Measurements from ENCODE around the gene C1QTNF9. TPM values are rescaled to one million over a fixed set of nuclear protein-coding genes. Genes with fewer than 3 reads are reported as not detected.

Gene C1QTNF9
- total and polyA plus RNA-seq, 2 of the 8 experiments (the other 6 are each of a cell fraction or from before 2014, with no cell fraction given) = not detected

GRCh38 chr13:24339937-24340607 lies 30.7 kb downstream of the C1QTNF9 start:
- no peak for DNase-seq (ENCODE audit: low read depth in 1 of 2, low spot score in 2 of 2)
- CTCF ChIA-PET (ENCODE audit: partially characterized antibody) = no interaction called here

More at GRCh38 chr13:24339937-24340607, 30.7 kb downstream of the C1QTNF9 start:
- Histone ChIP-seq H3K56ac (replicated peaks; ENCODE audit: insufficient read length, low read depth, low read length) (no peak overlapping the region), H2BK12ac (ENCODE audit: low read depth, low read length) (no peak overlapping the region), H4K91ac (replicated peaks; ENCODE audit: insufficient read length, low read length) (no peak overlapping the region), H4K8ac (ENCODE audit: extremely low read depth, insufficient read depth, low read length) (no peak overlapping the region; the same call in 1 of the 2 replicates), H4K20me1 (replicated peaks in 1 of 2; ENCODE audit: control insufficient read depth in 1 of 2, insufficient read depth in 2 of 2, low read length in 2 of 2) (no peaks in the 10 kb centered on the region), H3K79me2 (ENCODE audit: control insufficient read depth in 1 of 2, insufficient read depth in 2 of 2, low read length in 2 of 2) (no peaks in the 10 kb centered on the region), H2BK5ac (ENCODE audit: low read depth, low read length) (no peak overlapping the region), H3K23ac (ENCODE audit: insufficient read length) (no peak overlapping the region), H3K79me1 (ENCODE audit: low read depth, low read length) (no peaks in the 10 kb centered on the region), H3K27ac (ENCODE audit: low read depth, low read length) (no peak overlapping the region), H3K4ac (replicated peaks; ENCODE audit: insufficient read length, low read depth, low read length) (no peak overlapping the region), H2BK120ac (replicated peaks; ENCODE audit: low read depth, low read length) (no peak overlapping the region), H3K14ac (ENCODE audit: insufficient read length) (no peak overlapping the region), H3K27me3 (replicated peaks in 1 of 4; ENCODE audit: control insufficient read depth in 3 of 4, extremely low read depth in 1 of 4, insufficient read depth in 3 of 4, low read length in 3 of 4) (no peaks in the 10 kb centered on the region), H3K18ac (ENCODE audit: extremely low read depth, low read length) (no peak overlapping the region), H2BK20ac (ENCODE audit: low read length) (no peak overlapping the region), H3K4me2 (ENCODE audit: insufficient read depth in 1 of 2, low read depth in 2 of 2, low read length in 2 of 2) (no peak overlapping the region), H3K9ac (replicated peaks in 1 of 4; ENCODE audit: extremely low read depth in 1 of 4, low read depth in 3 of 4, low read length in 3 of 4) (no peak overlapping the region), H3K36me3 (ENCODE audit: control insufficient read depth in 2 of 4, insufficient read depth in 4 of 4, low read length in 3 of 4) (no peaks in the 10 kb centered on the region), H3K4me1 (replicated peaks in 1 of 4; ENCODE audit: control insufficient read depth in 3 of 4, insufficient read depth in 4 of 4, low read length in 3 of 4) (no peaks in the 10 kb centered on the region), H4K5ac (ENCODE audit: insufficient read length, low read depth, low read length) (no peak overlapping the region), H2AFZ (ENCODE audit: low read length) (no peak overlapping the region), H3K9me3 (ENCODE audit: insufficient read depth in 2 of 2, low read depth in 1 of 2, low read length in 1 of 2) (peaks cover 4 to 9% of the 10 kb centered on the region in 2 experiments; a peak in 2 of 4 replicates), H3K4me3 (ENCODE audit: extremely low read depth in 1 of 4, insufficient read depth in 2 of 4, low read depth in 3 of 4, low read length in 4 of 4) (no peak overlapping the region), H2AK5ac (ENCODE audit: low read depth, low read length) (no peak overlapping the region), H2BK15ac (ENCODE audit: low read length) (no peak overlapping the region), H3K23me2 (ENCODE audit: low read depth, low read length) (no peaks in the 10 kb centered on the region)
- WGBS, 2 experiments (ENCODE audit: extremely low coverage in 1 of 2, insufficient coverage in 1 of 2, insufficient read length in 1 of 2, insufficient replicate concordance in 2 of 2, low coverage in 1 of 2, low lambda C conversion rate in 2 of 2, missing lambda C conversion rate in 1 of 2) = 98% methylated on average over 24 of the region's 35 CpGs; no CpG with 5 or more reads in 1 of the 2 experiments
- no peak for FAIRE-seq
- POLR2A ChIA-PET (ENCODE audit: partially characterized antibody) = no interaction called here
- TF ChIP-seq YY1 (IDR thresholded peaks at IDR 0.05; ENCODE audit: low read depth, low read length) (no peak), SAP30 (IDR thresholded peaks at IDR 0.05; ENCODE audit: insufficient read depth, insufficient replicate concordance, low read length) (no peak), CEBPB (IDR thresholded peaks at IDR 0.05; ENCODE audit: low read depth, low read length) (no peak)
